Measurements from ENCODE around the gene HDAC4.
A peak's percentile ranks its signal among the peaks of the same experiment; 100 is the strongest.

The HDAC4 gene

GRCh38 chr2:239112127-239112774 lies 288.6 kb downstream of the HDAC4 start:
- no peak for DNase-seq

- no peak for DNase-seq
Measured at GRCh38 chr2:239111401-239112100, 289.3 kb downstream of the HDAC4 start.

- DNase-seq, result no peak
Measured at GRCh38 chr2:239110595-239111048, 290.2 kb downstream of the HDAC4 start.

GRCh38 chr2:239109928-239110545 lies 290.8 kb downstream of the HDAC4 start:
- DNase-seq, result no peak

- DNase-seq, result no peak
Measured at GRCh38 chr2:239109041-239109927, 291.5 kb downstream of the HDAC4 start.

- DNase-seq, result no peak
Measured at GRCh38 chr2:239108459-239108858, 292.4 kb downstream of the HDAC4 start.

GRCh38 chr2:239107936-239108335 lies 292.9 kb downstream of the HDAC4 start:
- no peak for DNase-seq

GRCh38 chr2:239106966-239107365 lies 293.9 kb downstream of the HDAC4 start:
- DNase-seq, result no peak

GRCh38 chr2:239106314-239106908 lies 294.4 kb downstream of the HDAC4 start:
- DNase-seq, result peak; percentile 72

GRCh38 chr2:239105234-239105633 lies 295.6 kb downstream of the HDAC4 start:
- no peak for DNase-seq

- DNase-seq, result no peak
Measured at GRCh38 chr2:239104800-239105199, 296.0 kb downstream of the HDAC4 start.

GRCh38 chr2:239103125-239104098 lies 297.4 kb downstream of the HDAC4 start:
- no peak for DNase-seq

GRCh38 chr2:239102266-239102665 lies 298.6 kb downstream of the HDAC4 start:
- DNase-seq, result no peak

GRCh38 chr2:239101807-239102206 lies 299.0 kb downstream of the HDAC4 start:
- no peak for DNase-seq

GRCh38 chr2:239101071-239101470 lies 299.7 kb downstream of the HDAC4 start:
- no peak for DNase-seq

- no peak for DNase-seq
Measured at GRCh38 chr2:239099474-239099873, 301.3 kb downstream of the HDAC4 start.

GRCh38 chr2:239098288-239098970 lies 302.4 kb downstream of the HDAC4 start:
- DNase-seq, result peak; percentile 48

- DNase-seq, result no peak
Measured at GRCh38 chr2:239097428-239097696, 303.5 kb downstream of the HDAC4 start.

GRCh38 chr2:239096676-239097427 lies 304.0 kb downstream of the HDAC4 start:
- no peak for DNase-seq

GRCh38 chr2:239095460-239096081 lies 305.2 kb downstream of the HDAC4 start:
- DNase-seq, result no peak
